ENCODE measurements around the gene DISC1. TPM values are rescaled to one million over a fixed set of nuclear protein-coding genes. Genes with fewer than 3 reads are reported as not detected.

DISC1 gene
- total RNA-seq, 1 experiment from 2014 or later: 0.36 TPM

GRCh38 chr1:231612393-231613089 is 14.0 kb upstream of the DISC1 start:
- H3K4me3 ChIP-seq (ENCODE audit: low read depth in 2 of 2, low read length in 2 of 2): no peak overlapping the region
- ChIA-PET CTCF (no interaction called here), POLR2A (no interaction called here)
- DNase-seq (ENCODE audit: low read depth, low spot score) (no peak), ATAC-seq (no peak)
- BruUV-seq (replicated peaks): no TSS peak
- TF ChIP-seq SIN3A (IDR thresholded peaks at IDR 0.05; ENCODE audit: borderline replicate concordance, insufficient read depth, low read depth, low read length) (no peak), TCF7L2 (IDR thresholded peaks at IDR 0.05; ENCODE audit: low read depth, low read length) (no peak)
- TF ChIP-seq, protein P1, sequence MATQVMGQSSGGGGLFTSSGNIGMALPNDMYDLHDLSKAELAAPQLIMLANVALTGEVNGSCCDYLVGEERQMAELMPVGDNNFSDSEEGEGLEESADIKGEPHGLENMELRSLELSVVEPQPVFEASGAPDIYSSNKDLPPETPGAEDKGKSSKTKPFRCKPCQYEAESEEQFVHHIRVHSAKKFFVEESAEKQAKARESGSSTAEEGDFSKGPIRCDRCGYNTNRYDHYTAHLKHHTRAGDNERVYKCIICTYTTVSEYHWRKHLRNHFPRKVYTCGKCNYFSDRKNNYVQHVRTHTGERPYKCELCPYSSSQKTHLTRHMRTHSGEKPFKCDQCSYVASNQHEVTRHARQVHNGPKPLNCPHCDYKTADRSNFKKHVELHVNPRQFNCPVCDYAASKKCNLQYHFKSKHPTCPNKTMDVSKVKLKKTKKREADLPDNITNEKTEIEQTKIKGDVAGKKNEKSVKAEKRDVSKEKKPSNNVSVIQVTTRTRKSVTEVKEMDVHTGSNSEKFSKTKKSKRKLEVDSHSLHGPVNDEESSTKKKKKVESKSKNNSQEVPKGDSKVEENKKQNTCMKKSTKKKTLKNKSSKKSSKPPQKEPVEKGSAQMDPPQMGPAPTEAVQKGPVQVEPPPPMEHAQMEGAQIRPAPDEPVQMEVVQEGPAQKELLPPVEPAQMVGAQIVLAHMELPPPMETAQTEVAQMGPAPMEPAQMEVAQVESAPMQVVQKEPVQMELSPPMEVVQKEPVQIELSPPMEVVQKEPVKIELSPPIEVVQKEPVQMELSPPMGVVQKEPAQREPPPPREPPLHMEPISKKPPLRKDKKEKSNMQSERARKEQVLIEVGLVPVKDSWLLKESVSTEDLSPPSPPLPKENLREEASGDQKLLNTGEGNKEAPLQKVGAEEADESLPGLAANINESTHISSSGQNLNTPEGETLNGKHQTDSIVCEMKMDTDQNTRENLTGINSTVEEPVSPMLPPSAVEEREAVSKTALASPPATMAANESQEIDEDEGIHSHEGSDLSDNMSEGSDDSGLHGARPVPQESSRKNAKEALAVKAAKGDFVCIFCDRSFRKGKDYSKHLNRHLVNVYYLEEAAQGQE (IDR thresholded peaks at IDR 0.05; ENCODE audit: insufficient read depth in 1 of 2, low read depth in 2 of 2, low read length in 1 of 2): no peak
- H3K27me3 ChIP-seq (ENCODE audit: control insufficient read depth, insufficient read depth, low read length): no peaks in the 10 kb centered on the region; the same call in 1 of the 2 replicates
- in situ Hi-C loops (cut with HindIII; ENCODE audit: low pct_unique_long_range_greater_than_20kb, low sequenced_read_pairs): no loop called here
- H3K9me3 ChIP-seq (ENCODE audit: control insufficient read depth, insufficient read depth, low read depth, low read length): no peaks in the 10 kb centered on the region
- intact Hi-C loops (cut with micrococcal nuclease; ENCODE audit: unreplicated experiment): no loop called here
- H3K27ac ChIP-seq (ENCODE audit: low read length): no peak overlapping the region
- no peaks in the 10 kb centered on the region for H3K4me1 ChIP-seq (ENCODE audit: control insufficient read depth, insufficient read depth, low read length)
- no peaks in the 10 kb centered on the region for H3K36me3 ChIP-seq (ENCODE audit: control insufficient read depth, insufficient read depth, low read length)

- no peaks in the 10 kb centered on the region for H3K9me3 ChIP-seq (ENCODE audit: control insufficient read depth, insufficient read depth, low read depth, low read length)
- H3K4me1 ChIP-seq (ENCODE audit: control insufficient read depth, insufficient read depth, low read length): no peaks in the 10 kb centered on the region
- H3K27ac ChIP-seq (ENCODE audit: low read length): no peak overlapping the region
- ATAC-seq (no peak), DNase-seq (ENCODE audit: low read depth, low spot score) (no peak)
- POLR2A ChIA-PET: interaction anchor here (0.6 kb wide), 1 partner anchor 406 kb away, joined by 7 read pairs; no protein-coding TSS in a partner anchor
- intact Hi-C loops (cut with micrococcal nuclease; ENCODE audit: unreplicated experiment) (no loop called here), in situ Hi-C loops (cut with HindIII; ENCODE audit: low pct_unique_long_range_greater_than_20kb, low sequenced_read_pairs) (no loop called here)
- H3K4me3 ChIP-seq (ENCODE audit: low read depth in 2 of 2, low read length in 2 of 2): no peak overlapping the region
- TF ChIP-seq POLR2AphosphoS5 (IDR thresholded peaks at IDR 0.05; ENCODE audit: low read depth, low read length): no peak
- TF ChIP-seq SIN3A (IDR thresholded peaks at IDR 0.05; ENCODE audit: borderline replicate concordance, insufficient read depth, low read depth, low read length): no peak
- TF ChIP-seq, protein P1 (IDR thresholded peaks at IDR 0.05; ENCODE audit: insufficient read depth in 1 of 2, low read depth in 2 of 2, low read length in 1 of 2): no peak
- TF ChIP-seq TCF7L2 (IDR thresholded peaks at IDR 0.05; ENCODE audit: low read depth, low read length): no peak
- no peak for TF ChIP-seq CTCF (IDR thresholded peaks at IDR 0.05)
- H3K36me3 ChIP-seq (ENCODE audit: control insufficient read depth, insufficient read depth, low read length): no peaks in the 10 kb centered on the region
- BruUV-seq (replicated peaks): no TSS peak
- CTCF ChIA-PET: no interaction called here
- no peaks in the 10 kb centered on the region; the same call in 1 of the 2 replicates for H3K27me3 ChIP-seq (ENCODE audit: control insufficient read depth, insufficient read depth, low read length)
These were observed 12.9 kb upstream of the DISC1 start for GRCh38 chr1:231613419-231614349.
